GM21526 (cell line): ENCODE data around the gene PDZD2.

Source experiments
- ATAC-seq: cut with Tn5 transposase; IDR thresholded peaks from one replicate; pipeline ENCODE4 v1.9.1; 2021; ENCODE audit warnings: moderate library complexity; ENCODE audit not compliant: unreplicated experiment, low FRiP score

PDZD2 gene

GRCh38 chr5:31855134-31856040 is 216.5 kb downstream of the PDZD2 start:
- ATAC-seq = no peak

GRCh38 chr5:31859096-31859495 is 220.2 kb downstream of the PDZD2 start:
- ATAC-seq = no peak

GRCh38 chr5:31860278-31860677 is 221.3 kb downstream of the PDZD2 start:
- no peak for ATAC-seq

- no peak for ATAC-seq
Measured at GRCh38 chr5:31860726-31861433, 221.9 kb downstream of the PDZD2 start.

GRCh38 chr5:31861601-31862000 is 222.7 kb downstream of the PDZD2 start:
- no peak for ATAC-seq

GRCh38 chr5:31863991-31864411 is 225.1 kb downstream of the PDZD2 start:
- ATAC-seq = no peak

GRCh38 chr5:31866166-31866565 is 227.2 kb downstream of the PDZD2 start:
- no peak for ATAC-seq

GRCh38 chr5:31867219-31867618 is 228.3 kb downstream of the PDZD2 start:
- ATAC-seq = no peak

- ATAC-seq = no peak
Measured at GRCh38 chr5:31880449-31880848, 241.5 kb downstream of the PDZD2 start.

GRCh38 chr5:31884896-31885295 is 246.0 kb downstream of the PDZD2 start:
- no peak for ATAC-seq

GRCh38 chr5:31886206-31886605 is 247.3 kb downstream of the PDZD2 start:
- ATAC-seq = no peak

- no peak for ATAC-seq
Measured at GRCh38 chr5:31887556-31887955, 248.6 kb downstream of the PDZD2 start.

GRCh38 chr5:31888564-31888963 is 249.6 kb downstream of the PDZD2 start:
- ATAC-seq = no peak

GRCh38 chr5:31889001-31889561 is 250.2 kb downstream of the PDZD2 start:
- ATAC-seq = no peak

GRCh38 chr5:31890046-31890445 is 251.1 kb downstream of the PDZD2 start:
- no peak for ATAC-seq

GRCh38 chr5:31894141-31894540 is 255.2 kb downstream of the PDZD2 start:
- no peak for ATAC-seq

GRCh38 chr5:31895199-31895820 is 256.4 kb downstream of the PDZD2 start:
- ATAC-seq = no peak

GRCh38 chr5:31898036-31898632 is 259.2 kb downstream of the PDZD2 start:
- no peak for ATAC-seq

GRCh38 chr5:31900296-31900865 is 261.4 kb downstream of the PDZD2 start:
- no peak for ATAC-seq

- ATAC-seq = no peak
Measured at GRCh38 chr5:31901807-31902530, 263.0 kb downstream of the PDZD2 start.
